ENCODE data around the gene AGPAT3.

DNA sequence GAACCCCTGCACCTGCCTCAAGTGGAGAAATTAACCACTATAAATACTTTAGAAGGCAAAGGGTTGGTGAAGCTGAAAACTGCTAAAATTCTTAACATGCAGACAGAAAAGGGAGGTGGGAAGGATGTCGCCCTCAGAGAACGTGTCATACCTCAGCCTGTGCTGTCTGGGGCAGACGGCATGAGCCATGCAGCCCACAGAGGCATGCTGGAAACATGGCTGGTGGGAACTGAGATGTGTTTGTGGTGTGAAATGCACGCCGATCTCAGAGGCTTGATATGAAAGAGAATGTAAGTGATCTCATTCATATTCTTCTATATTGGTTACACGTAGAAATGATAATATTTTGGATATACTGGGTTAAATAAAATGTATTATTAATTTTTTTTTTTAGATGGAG, 16.3 kb downstream of the AGPAT3 start:
- TF ChIP-seq, protein P1, sequence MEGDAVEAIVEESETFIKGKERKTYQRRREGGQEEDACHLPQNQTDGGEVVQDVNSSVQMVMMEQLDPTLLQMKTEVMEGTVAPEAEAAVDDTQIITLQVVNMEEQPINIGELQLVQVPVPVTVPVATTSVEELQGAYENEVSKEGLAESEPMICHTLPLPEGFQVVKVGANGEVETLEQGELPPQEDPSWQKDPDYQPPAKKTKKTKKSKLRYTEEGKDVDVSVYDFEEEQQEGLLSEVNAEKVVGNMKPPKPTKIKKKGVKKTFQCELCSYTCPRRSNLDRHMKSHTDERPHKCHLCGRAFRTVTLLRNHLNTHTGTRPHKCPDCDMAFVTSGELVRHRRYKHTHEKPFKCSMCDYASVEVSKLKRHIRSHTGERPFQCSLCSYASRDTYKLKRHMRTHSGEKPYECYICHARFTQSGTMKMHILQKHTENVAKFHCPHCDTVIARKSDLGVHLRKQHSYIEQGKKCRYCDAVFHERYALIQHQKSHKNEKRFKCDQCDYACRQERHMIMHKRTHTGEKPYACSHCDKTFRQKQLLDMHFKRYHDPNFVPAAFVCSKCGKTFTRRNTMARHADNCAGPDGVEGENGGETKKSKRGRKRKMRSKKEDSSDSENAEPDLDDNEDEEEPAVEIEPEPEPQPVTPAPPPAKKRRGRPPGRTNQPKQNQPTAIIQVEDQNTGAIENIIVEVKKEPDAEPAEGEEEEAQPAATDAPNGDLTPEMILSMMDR (IDR thresholded peaks at IDR 0.05), result no peak
- no peak for TF ChIP-seq POLR2A (IDR thresholded peaks at IDR 0.05)

All from right lobe of liver (tissue), 4 donors.